ENCODE measurements around the gene UTRN.

- TF ChIP-seq, protein P1, sequence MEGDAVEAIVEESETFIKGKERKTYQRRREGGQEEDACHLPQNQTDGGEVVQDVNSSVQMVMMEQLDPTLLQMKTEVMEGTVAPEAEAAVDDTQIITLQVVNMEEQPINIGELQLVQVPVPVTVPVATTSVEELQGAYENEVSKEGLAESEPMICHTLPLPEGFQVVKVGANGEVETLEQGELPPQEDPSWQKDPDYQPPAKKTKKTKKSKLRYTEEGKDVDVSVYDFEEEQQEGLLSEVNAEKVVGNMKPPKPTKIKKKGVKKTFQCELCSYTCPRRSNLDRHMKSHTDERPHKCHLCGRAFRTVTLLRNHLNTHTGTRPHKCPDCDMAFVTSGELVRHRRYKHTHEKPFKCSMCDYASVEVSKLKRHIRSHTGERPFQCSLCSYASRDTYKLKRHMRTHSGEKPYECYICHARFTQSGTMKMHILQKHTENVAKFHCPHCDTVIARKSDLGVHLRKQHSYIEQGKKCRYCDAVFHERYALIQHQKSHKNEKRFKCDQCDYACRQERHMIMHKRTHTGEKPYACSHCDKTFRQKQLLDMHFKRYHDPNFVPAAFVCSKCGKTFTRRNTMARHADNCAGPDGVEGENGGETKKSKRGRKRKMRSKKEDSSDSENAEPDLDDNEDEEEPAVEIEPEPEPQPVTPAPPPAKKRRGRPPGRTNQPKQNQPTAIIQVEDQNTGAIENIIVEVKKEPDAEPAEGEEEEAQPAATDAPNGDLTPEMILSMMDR (IDR thresholded peaks at IDR 0.05): no peak
- TF ChIP-seq POLR2A (IDR thresholded peaks at IDR 0.05; ENCODE audit: low read depth) (no peak), POLR2AphosphoS5 (IDR thresholded peaks at IDR 0.05) (no peak), EP300 (IDR thresholded peaks at IDR 0.05) (no peak)
These were observed 13.8 kb downstream of the UTRN start for GRCh38 chr6:144298916-144299315.

All from esophagus muscularis mucosa (tissue), 4 donors.